ENCODE data around the gene PDZD8.
"Not testable (repeated sequence)": the region's sequence is repeated elsewhere in the genome, so short reads cannot be mapped to it uniquely, and the experiment has no call there.

The PDZD8 gene

GRCh38 chr10:117299435-117299834 is 75.8 kb downstream of the PDZD8 start:
- TF ChIP-seq, protein P1, sequence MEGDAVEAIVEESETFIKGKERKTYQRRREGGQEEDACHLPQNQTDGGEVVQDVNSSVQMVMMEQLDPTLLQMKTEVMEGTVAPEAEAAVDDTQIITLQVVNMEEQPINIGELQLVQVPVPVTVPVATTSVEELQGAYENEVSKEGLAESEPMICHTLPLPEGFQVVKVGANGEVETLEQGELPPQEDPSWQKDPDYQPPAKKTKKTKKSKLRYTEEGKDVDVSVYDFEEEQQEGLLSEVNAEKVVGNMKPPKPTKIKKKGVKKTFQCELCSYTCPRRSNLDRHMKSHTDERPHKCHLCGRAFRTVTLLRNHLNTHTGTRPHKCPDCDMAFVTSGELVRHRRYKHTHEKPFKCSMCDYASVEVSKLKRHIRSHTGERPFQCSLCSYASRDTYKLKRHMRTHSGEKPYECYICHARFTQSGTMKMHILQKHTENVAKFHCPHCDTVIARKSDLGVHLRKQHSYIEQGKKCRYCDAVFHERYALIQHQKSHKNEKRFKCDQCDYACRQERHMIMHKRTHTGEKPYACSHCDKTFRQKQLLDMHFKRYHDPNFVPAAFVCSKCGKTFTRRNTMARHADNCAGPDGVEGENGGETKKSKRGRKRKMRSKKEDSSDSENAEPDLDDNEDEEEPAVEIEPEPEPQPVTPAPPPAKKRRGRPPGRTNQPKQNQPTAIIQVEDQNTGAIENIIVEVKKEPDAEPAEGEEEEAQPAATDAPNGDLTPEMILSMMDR (IDR thresholded peaks at IDR 0.05; ENCODE audit: low read depth, low read length) = no peak
- H3K4me3 ChIP-seq (ENCODE audit: low read depth, low read length) = no peak overlapping the region

GRCh38 chr10:117298219-117298618 is 77.0 kb downstream of the PDZD8 start:
- TF ChIP-seq, protein P1 (IDR thresholded peaks at IDR 0.05; ENCODE audit: low read depth, low read length) = no peak
- no peak overlapping the region for H3K4me3 ChIP-seq (ENCODE audit: low read depth, low read length)

- H3K4me3 ChIP-seq (ENCODE audit: low read depth, low read length) = no peak overlapping the region
- TF ChIP-seq, protein P1 (IDR thresholded peaks at IDR 0.05; ENCODE audit: low read depth, low read length) = no peak
These were observed 80.5 kb downstream of the PDZD8 start for GRCh38 chr10:117294735-117295134.

- H3K4me3 ChIP-seq (ENCODE audit: low read depth, low read length) = no peak overlapping the region
- TF ChIP-seq, protein P1 (IDR thresholded peaks at IDR 0.05; ENCODE audit: low read depth, low read length) = no peak
These were observed 81.1 kb downstream of the PDZD8 start for GRCh38 chr10:117294039-117294645.

DNA sequence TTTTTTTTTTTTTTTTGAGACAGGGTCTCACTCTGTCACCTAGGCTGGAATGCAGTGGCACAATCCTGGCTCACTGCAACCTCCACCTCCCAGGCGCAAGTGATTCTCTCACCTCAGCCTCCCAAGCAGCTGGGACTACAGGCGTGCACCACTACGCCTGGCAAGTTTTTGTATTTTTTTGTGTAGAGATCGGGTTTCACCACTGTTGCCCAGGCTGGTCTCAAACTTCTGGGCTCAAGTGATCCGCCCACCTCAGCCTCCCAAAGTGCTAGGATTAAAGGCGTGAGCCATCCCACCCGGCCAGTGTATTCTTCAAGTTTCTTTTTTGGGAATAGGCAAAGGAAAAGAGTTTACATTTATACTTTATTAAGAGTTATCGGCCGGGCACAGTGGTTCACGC is 84.4 kb downstream of the PDZD8 start:
- H3K4me3 ChIP-seq (ENCODE audit: low read depth, low read length) = not testable (repeated sequence)

DNA sequence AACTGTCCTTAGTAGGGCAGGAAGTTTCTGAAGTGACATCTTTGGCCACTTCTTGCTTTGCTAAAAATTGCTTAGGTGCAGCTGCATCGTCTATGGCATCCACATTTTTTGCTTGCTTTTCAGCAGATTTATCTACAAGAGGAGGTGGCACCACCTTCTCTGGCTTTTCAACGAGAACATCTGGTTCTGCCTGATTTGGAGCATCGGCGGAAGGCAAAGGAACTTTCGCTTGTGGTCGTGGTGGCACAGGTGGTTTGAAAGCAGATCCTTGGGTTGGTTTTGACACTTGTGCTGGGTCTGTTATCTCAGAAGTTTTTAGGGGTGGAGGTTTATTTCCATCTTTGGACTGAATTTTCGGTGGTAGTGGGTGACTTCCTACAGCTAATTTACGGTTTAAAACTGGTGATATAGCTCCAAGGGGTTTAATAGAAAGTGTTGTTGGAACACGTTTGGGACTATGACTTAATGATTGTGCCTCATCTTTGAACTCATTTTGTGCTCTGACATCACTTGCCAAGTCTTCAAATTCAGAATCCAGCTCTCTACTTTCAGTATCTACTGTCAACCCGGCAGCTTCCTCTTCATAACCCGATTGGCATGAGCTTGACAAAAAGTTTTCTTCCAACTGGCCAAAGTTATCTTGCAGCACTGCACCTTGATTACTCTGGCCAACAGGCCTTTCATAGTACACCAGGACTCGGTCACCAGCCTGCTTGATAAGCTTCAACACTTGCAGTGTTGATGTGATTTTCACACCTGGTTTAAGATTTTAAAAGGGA is 90.3 kb downstream of the PDZD8 start:
- H3K4me3 ChIP-seq (ENCODE audit: low read depth, low read length) = no peak overlapping the region
- TF ChIP-seq, protein P1 (IDR thresholded peaks at IDR 0.05; ENCODE audit: low read depth, low read length) = no peak

- no peak overlapping the region for H3K4me3 ChIP-seq (ENCODE audit: low read depth, low read length)
- TF ChIP-seq, protein P1 (IDR thresholded peaks at IDR 0.05; ENCODE audit: low read depth, low read length) = no peak
These were observed 97.6 kb downstream of the PDZD8 start for GRCh38 chr10:117277675-117278074.
